HepG2 (cell line): ENCODE measurements around the gene P4HB. TPM values are rescaled to one million over a fixed set of nuclear protein-coding genes. Genes with fewer than 3 reads are reported as not detected.

Source experiments
- ATAC-seq: fragments of 200-7000 bp; cut with Tn5 transposase; 3 replicates; pipeline ENCODE4 v1.9.1; 2020; ENCODE audit warnings: mild to moderate bottlenecking, moderate library complexity
- BruUV-seq: library from RNA; stranded (reverse); fragments of 400-500 nt; replicated peaks from 2 replicates; lab custom pipeline; 2021; lab: Mats Ljungman, UMichigan
- CTCF ChIA-PET: fragments of 300-600 bp; formaldehyde crosslinking; extraction: SDS; loops from one replicate; lab custom pipeline; 2021; ENCODE audit warnings: low total read pairs, inconsistent platforms, low intra/inter-chr PET ratio; lab: Yijun Ruan, JAX
- POLR2A ChIA-PET: fragments of 350-600 bp; sonication (Branson Sonifier 250); formaldehyde crosslinking; loops from one replicate; lab custom pipeline; 2020; ENCODE audit warnings: antibody characterized with exemption, inconsistent platforms; lab: Yijun Ruan, JAX
- DNase-seq: peaks from one replicate; pipeline ENCODE4 v3.0.0-alpha.2; 2015; ENCODE audit warnings: low spot score
- FAIRE-seq: peaks from 3 replicates; lab custom pipeline; 2011; peaks lifted over from hg19 to GRCh38; lab: Jason Lieb, UNC
- H2AFZ ChIP-seq: one replicate; pipeline ENCODE4 v1.6.1; 2011; ENCODE audit warnings: low read length, inconsistent platforms
- H3K27ac ChIP-seq: fragments of 300-600 bp; 3 replicates; pipeline ENCODE4 v1.8.0; 2011; ENCODE audit warnings: mixed run types, mild to moderate bottlenecking, mixed read lengths, low read length, inconsistent platforms; ENCODE audit not compliant: insufficient read depth; ENCODE audit errors: extremely low read length
- H3K27me3 ChIP-seq, 2 experiments: fragments of 200-600 bp in 1 of 2; 2 replicates in 1 of 2; 3 replicates in 1 of 2; pipeline versions ENCODE4 v1.6.0 to v1.8.0; 2011; ENCODE audit warnings: low read length in 2 of 2, mild to moderate bottlenecking in 2 of 2, moderate library complexity in 2 of 2, inconsistent platforms in 1 of 2; ENCODE audit not compliant: insufficient read depth in 2 of 2, control insufficient read depth in 1 of 2
- H3K36me3 ChIP-seq, 2 experiments: fragments of 200-600 bp in 1 of 2; replicated peaks in 1 of 2; 2 replicates in 1 of 2; 3 replicates in 1 of 2; pipeline versions ENCODE4 v1.5.1 to v1.8.0; 2011; ENCODE audit warnings: low read length in 2 of 2, inconsistent platforms in 1 of 2; ENCODE audit not compliant: insufficient read depth in 2 of 2, control insufficient read depth in 1 of 2
- H3K4me1 ChIP-seq: 2 replicates; pipeline ENCODE4 v1.5.1; 2012; ENCODE audit warnings: low read length, inconsistent platforms; ENCODE audit not compliant: insufficient read depth
- H3K4me2 ChIP-seq: 2 replicates; pipeline ENCODE4 v1.6.0; 2011; ENCODE audit warnings: low read depth, low read length, inconsistent platforms
- H3K4me3 ChIP-seq, 3 experiments: fragments of 200-600 bp in 1 of 3; sonication (generic), shearing (Covaris generic) in 1 of 3; replicated peaks in 1 of 3; 2 replicates each; pipeline ENCODE4 v1.5.1; 2011 to 2016; ENCODE audit warnings: low read length in 3 of 3, inconsistent platforms in 2 of 3, low read depth in 2 of 3, mild to moderate bottlenecking in 2 of 3, control low read depth in 1 of 3, mixed read lengths in 1 of 3; ENCODE audit not compliant: insufficient read depth in 1 of 3
- H3K79me2 ChIP-seq: one replicate; pipeline ENCODE4 v1.6.1; 2011; ENCODE audit warnings: low read length, inconsistent platforms; ENCODE audit not compliant: insufficient read depth
- H3K9ac ChIP-seq: 2 replicates; pipeline ENCODE4 v1.6.0; 2011; ENCODE audit warnings: mild to moderate bottlenecking, low read depth, low read length, inconsistent platforms; ENCODE audit not compliant: insufficient read depth
- H3K9me3 ChIP-seq: 2 replicates; pipeline ENCODE4 v1.5.1; 2012; ENCODE audit warnings: mild to moderate bottlenecking, low read length
- H4K20me1 ChIP-seq: 2 replicates; pipeline ENCODE4 v1.6.0; 2011; ENCODE audit warnings: inconsistent platforms, mild to moderate bottlenecking, low read length, moderate library complexity; ENCODE audit not compliant: insufficient read depth
- AGO1 ChIP-seq: fragments of 200-400 bp; formaldehyde crosslinking; IDR thresholded peaks from 2 replicates; pipeline ENCODE4 v1.6.1; 2017; ENCODE audit warnings: mild to moderate bottlenecking, low read depth, low read length, moderate library complexity; ENCODE audit not compliant: poor library complexity, severe bottlenecking
- DMTF1 ChIP-seq: sonication (generic); formaldehyde crosslinking; IDR thresholded peaks from 2 replicates; pipeline ENCODE4 v1.4.0; 2020; ENCODE audit warnings: mild to moderate bottlenecking, missing genetic modification reagents
- GPBP1L1 ChIP-seq: sonication (generic); formaldehyde crosslinking; IDR thresholded peaks from 2 replicates; pipeline ENCODE4 v1.5.0; 2020; ENCODE audit warnings: mild to moderate bottlenecking, missing genetic modification reagents
- GTF2F1 ChIP-seq: fragments of 150-350 bp; IDR thresholded peaks from 2 replicates; pipeline ENCODE4 v1.6.1; 2014; ENCODE audit warnings: low read length
- KDM5A ChIP-seq: fragments of 200-600 bp; sonication (generic); IDR thresholded peaks from 2 replicates; pipeline ENCODE4 v1.7.0; 2018; ENCODE audit warnings: antibody characterized with exemption, mild to moderate bottlenecking, low read length, borderline replicate concordance
- MXD1 ChIP-seq: sonication (generic); formaldehyde crosslinking; IDR thresholded peaks from 2 replicates; pipeline ENCODE4 v1.4.0; 2020; ENCODE audit warnings: mild to moderate bottlenecking, missing genetic modification reagents
- SOX5 ChIP-seq: IDR thresholded peaks from 2 replicates; pipeline ENCODE4 v1.6.1; 2016; ENCODE audit warnings: borderline replicate concordance
- THYN1 ChIP-seq: sonication (generic); formaldehyde crosslinking; IDR thresholded peaks from 2 replicates; pipeline ENCODE4 v1.8.1; 2023; ENCODE audit warnings: low read depth, mild to moderate bottlenecking, moderate library complexity, missing genetic modification reagents, borderline replicate concordance
- XBP1 ChIP-seq: sonication (generic); formaldehyde crosslinking; IDR thresholded peaks from 2 replicates; pipeline ENCODE4 v1.5.0; 2020; ENCODE audit warnings: missing genetic modification reagents
- ZNF33B ChIP-seq: sonication (generic); formaldehyde crosslinking; IDR thresholded peaks from 2 replicates; pipeline ENCODE4 v1.5.1; 2020; ENCODE audit warnings: mild to moderate bottlenecking, missing genetic modification reagents
- ZNF510 ChIP-seq: sonication (generic); formaldehyde crosslinking; IDR thresholded peaks from 2 replicates; pipeline ENCODE4 v1.4.0; 2020; ENCODE audit warnings: low read depth, mild to moderate bottlenecking, missing genetic modification reagents
- ZNF550 ChIP-seq: sonication (generic); formaldehyde crosslinking; IDR thresholded peaks from 2 replicates; pipeline ENCODE4 v1.4.0; 2020; ENCODE audit warnings: mild to moderate bottlenecking, missing genetic modification reagents, borderline replicate concordance
- ZNF574 ChIP-seq: sonication (generic); formaldehyde crosslinking; IDR thresholded peaks from 2 replicates; pipeline ENCODE4 v1.4.0; 2020; ENCODE audit warnings: missing genetic modification reagents
- ZNF781 ChIP-seq: sonication (generic); formaldehyde crosslinking; IDR thresholded peaks from 2 replicates; pipeline ENCODE4 v1.5.1; 2020; ENCODE audit warnings: borderline replicate concordance, mild to moderate bottlenecking, missing genetic modification reagents; ENCODE audit errors: not compliant biosample characterization
- WGBS: methylation state at CpG from one replicate; pipeline ENCODE4 v1.1.6; 2017; ENCODE audit warnings: low lambda C conversion rate; 5-methylcytosine and 5-hydroxymethylcytosine counted together
- in situ Hi-C: cut with HindIII; loops from 2 replicates; pipeline ENCODE4 v1.10.0; 2017; ENCODE audit warnings: low pct_unique_long_range_greater_than_20kb; ENCODE audit not compliant: extremely low pct_ligation_motif_present
- intact Hi-C: fragments of 100-400 bp; cut with micrococcal nuclease; formaldehyde crosslinking; loops from one replicate; pipeline ENCODE4 v1.10.0; 2022; ENCODE audit not compliant: unreplicated experiment
- polyA plus RNA-seq, 8 experiments: library from polyadenylated mRNA; depleted of rRNA in 3 of 8; stranded (reverse) in 7 of 8; unstranded in 1 of 8; fragments of >200 nt; fragmentation: Illumina TruSeq in 4 of 8; extraction: Trizol in 4 of 8; gene quantifications; 2 replicates each; pipeline versions ENCODE4 v1.2.1 to v1.2.3, GENCODE V29; 2011 to 2016; ENCODE audit warnings: low read depth in 4 of 8, missing spikeins in 1 of 8, mixed read lengths in 1 of 8; ENCODE audit not compliant: insufficient read depth in 1 of 8
- total RNA-seq, 5 experiments: library from RNA; depleted of rRNA; stranded (reverse); fragments of >200 nt; fragmentation: Illumina TruSeq; extraction: Trizol; gene quantifications; 2 replicates each; pipeline ENCODE4 v1.2.3, GENCODE V29; 2016; ENCODE audit warnings: low read depth in 1 of 5

Gene P4HB
- total and polyA plus RNA-seq, 2 of the 13 experiments (the other 11 are each of a cell fraction or from before 2014, with no cell fraction given), result 185 to 782 TPM

GRCh38 chr17:81871387-81872230, 11.3 kb upstream of the P4HB start:
- TSS peak; percentile 85 for BruUV-seq
- no peak for FAIRE-seq
- peaks cover 11 to 18% of the 10 kb centered on the region in 2 experiments for H3K36me3 ChIP-seq
- WGBS, result 42% methylated on average over 10 of the region's 86 CpGs
- POLR2A ChIA-PET, result interaction anchor here (0.9 to 4.3 kb wide), 15 partner anchors 9 to 231 kb away, joined by 3 to 26 read pairs (median 8); partner anchors contain the start of genes ALYREF, ANAPC11, ARL16 and CENPX
- peak overlapping the region; percentile 94 for H3K4me2 ChIP-seq
- CTCF ChIA-PET, result no interaction called here
- intact Hi-C loops, result loop anchor here (2.0 to 5.0 kb wide), 2 partner anchors 21 to 41 kb away; partner anchors contain the start of gene PCYT2
- no peaks in the 10 kb centered on the region for H3K9me3 ChIP-seq
- H3K27ac ChIP-seq, result peak overlapping the region; percentile 98
- DNase-seq, result peak; percentile 86
- no peak overlapping the region for H2AFZ ChIP-seq
- ATAC-seq, result no peak; the same call in 2 of the 3 replicates
- H4K20me1 ChIP-seq, result peaks cover 29% of the 10 kb centered on the region; the same call in 1 of the 2 replicates
- H3K27me3 ChIP-seq, result no peaks in the 10 kb centered on the region
- peaks cover 24% of the 10 kb centered on the region for H3K79me2 ChIP-seq
- H3K9ac ChIP-seq, result peak overlapping the region; percentile 100
- H3K4me1 ChIP-seq, result peaks cover 52% of the 10 kb centered on the region
- H3K4me3 ChIP-seq, result peak overlapping the region; percentile 65 to 92 (median 90)
- in situ Hi-C loops, result no loop called here
- TF ChIP-seq GPBP1L1 (CRISPR knock-in tag) (no peak), SOX5 (peak; percentile 58; the same call in 1 of the 2 replicates), MXD1 (peak; percentile 81), ZNF33B (CRISPR knock-in tag) (peak; percentile 86; the same call in 1 of the 2 replicates), ZNF550 (peak; percentile 97), AGO1 (peak; percentile 93), ZNF510 (CRISPR knock-in tag) (peak; percentile 84), THYN1 (CRISPR knock-in tag) (no peak), ZNF781 (peak; percentile 26), DMTF1 (CRISPR knock-in tag) (peak; percentile 82; the same call in 1 of the 2 replicates), ZNF574 (CRISPR knock-in tag) (peak; percentile 88), KDM5A (peak; percentile 31; the same call in 1 of the 2 replicates), XBP1 (CRISPR knock-in tag) (no peak; the same call in 1 of the 2 replicates), GTF2F1 (peak; percentile 74; the same call in 1 of the 2 replicates)
